ENCODE results near the gene GPR78.

GPR78 gene, protein sequence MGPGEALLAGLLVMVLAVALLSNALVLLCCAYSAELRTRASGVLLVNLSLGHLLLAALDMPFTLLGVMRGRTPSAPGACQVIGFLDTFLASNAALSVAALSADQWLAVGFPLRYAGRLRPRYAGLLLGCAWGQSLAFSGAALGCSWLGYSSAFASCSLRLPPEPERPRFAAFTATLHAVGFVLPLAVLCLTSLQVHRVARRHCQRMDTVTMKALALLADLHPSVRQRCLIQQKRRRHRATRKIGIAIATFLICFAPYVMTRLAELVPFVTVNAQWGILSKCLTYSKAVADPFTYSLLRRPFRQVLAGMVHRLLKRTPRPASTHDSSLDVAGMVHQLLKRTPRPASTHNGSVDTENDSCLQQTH

DNA sequence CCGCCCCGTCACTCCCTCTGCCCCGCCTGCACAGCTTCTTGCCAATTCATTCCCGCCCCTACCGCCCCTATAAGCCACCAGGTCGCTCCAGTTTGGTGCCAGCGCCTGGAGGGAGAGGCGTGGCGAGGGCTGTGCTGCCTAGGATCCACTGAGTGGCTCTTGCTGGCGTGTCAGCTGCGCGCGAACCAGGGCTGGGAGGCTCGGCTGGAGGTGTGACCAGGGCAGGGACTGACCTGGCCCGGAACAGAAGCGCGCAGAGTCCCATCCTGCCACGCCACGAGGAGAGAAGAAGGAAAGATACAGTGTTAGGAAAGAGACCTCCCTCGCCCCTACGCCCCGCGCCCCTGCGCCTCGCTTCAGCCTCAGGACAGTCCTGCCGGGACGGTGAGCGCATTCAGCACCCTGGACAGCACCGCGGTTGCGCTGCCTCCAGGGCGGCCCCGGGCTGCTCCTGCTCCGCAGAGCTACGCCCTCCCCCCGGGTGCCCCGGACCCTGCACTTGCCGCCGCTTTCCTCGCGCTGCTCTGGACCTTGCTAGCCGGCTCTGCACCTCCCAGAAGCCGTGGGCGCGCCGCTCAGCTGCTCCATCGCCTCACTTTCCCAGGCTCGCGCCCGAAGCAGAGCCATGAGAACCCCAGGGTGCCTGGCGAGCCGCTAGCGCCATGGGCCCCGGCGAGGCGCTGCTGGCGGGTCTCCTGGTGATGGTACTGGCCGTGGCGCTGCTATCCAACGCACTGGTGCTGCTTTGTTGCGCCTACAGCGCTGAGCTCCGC is at the start of gene GPR78:
GPR78 (plus strand) TSS at position 72 of the 773 bp plus-strand sequence; CDS start at position 663, 591 bp downstream.
- peak; percentile 48 for DNase-seq (ENCODE audit: low read depth, low spot score)

DNA sequence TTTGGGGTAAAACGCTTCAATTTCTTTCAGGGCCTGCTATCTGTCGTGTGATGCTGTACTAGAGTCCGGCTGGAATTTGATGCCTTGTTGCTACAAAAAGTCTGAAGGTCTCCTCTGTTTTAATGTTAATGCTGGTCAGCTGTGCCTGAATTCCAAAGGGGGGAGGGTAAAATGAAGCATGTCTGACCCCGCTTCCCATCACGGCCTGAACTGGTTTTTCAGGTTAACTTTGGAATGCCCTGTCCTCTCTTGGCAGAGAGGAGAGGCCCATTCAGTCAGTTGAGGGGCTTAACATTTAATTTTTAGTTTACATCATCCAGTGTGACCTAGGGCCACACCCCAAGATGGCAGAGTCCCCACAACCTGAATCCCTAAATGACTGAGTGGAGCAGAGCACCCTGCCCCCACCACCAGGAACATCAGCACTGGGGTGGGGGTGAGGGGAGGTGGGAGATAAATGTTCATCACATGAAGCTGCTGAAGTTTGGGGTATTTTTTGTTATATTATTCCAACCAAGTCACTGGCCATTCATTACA is 47.9 kb upstream of the GPR78 start:
- DNase-seq (ENCODE audit: low read depth, low spot score), result peak; percentile 20

DNA sequence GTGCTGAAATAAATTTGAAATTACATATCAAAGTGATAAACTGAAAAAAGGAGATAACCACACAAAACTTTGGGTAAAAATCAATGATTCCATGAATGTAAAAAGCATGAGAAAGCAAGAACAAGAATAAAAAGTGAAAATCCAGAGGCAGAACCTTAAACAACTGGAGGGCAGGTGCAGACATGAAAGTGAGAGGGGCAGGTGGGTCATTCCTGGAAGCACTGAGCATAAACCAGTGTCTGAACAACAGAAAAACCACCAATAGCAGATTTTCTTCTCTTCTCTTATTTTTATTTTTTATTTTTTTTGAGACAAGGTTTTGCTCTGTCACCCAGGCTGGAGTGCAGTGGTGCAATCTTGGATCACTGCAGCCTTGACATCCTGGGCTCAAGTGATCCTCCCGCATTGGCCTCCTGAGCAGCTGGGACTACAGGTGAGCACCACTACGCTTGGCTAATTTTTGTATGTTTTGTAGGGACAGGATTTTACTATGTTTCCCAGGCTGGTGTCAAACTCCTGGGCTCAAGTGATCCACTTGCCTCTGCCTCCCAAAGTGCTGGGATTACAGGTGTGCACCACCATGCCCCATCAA is 46.8 kb upstream of the GPR78 start:
- no peak for DNase-seq (ENCODE audit: low read depth, low spot score)

DNA sequence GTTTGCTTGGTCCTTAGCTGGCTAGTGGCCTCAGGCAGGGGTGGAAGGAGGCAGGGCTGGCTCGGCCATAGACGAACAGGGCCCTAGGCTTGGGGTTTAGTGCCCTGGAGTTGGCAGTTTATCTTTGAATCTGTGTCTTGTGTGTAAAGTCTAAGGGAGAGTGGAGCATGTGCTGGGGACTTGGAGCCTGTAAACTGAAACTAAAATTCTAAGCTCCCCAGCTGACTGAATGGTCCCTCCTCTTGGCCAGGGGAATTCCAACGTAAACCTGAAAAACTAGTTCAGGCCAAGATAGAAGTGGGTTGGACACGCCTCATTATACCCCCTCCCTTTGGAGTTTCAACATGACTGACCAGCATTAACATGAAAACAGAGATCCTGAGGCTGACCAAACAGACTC is 46.1 kb upstream of the GPR78 start:
- DNase-seq (ENCODE audit: low read depth, low spot score), result peak; percentile 91

DNA sequence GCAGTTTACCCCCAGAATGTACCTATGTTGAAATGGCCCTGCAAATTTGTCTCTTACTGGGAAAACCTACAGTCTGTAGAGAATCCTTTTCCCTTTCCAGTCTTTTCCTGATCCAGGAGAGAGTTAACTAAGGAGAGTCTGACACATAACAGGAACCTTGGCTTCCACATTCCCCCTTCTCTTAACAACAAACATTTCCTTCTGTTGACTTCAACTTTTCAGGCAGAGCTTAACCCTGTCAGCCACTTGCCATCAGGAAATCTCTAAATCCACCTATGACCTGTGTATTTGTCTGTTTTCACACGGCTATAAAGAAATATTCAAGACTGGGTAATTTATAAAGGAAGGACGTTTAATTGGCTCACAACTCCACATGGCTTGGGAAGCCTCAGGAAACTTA is 45.6 kb upstream of the GPR78 start:
- DNase-seq (ENCODE audit: low read depth, low spot score), result no peak

DNA sequence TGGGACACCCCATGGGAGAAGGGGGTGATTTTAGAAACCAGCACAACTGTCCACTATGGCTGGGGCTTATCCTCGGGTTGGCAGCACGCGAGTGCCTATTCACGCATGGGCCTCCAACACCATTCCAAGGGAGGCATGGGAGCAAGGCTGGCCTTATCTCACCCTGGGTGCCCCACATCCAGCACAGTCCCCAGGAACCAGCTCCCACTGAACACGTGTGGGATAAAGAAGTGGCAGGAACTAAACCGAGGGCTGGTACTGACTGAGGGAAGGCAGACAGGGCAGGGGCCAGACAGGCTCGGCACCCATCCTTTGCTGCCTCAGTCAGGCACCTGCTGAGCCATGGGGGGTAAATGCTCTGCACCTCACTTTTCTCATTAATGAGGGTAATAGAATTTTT is 43.7 kb upstream of the GPR78 start:
- DNase-seq (ENCODE audit: low read depth, low spot score), result no peak

DNA sequence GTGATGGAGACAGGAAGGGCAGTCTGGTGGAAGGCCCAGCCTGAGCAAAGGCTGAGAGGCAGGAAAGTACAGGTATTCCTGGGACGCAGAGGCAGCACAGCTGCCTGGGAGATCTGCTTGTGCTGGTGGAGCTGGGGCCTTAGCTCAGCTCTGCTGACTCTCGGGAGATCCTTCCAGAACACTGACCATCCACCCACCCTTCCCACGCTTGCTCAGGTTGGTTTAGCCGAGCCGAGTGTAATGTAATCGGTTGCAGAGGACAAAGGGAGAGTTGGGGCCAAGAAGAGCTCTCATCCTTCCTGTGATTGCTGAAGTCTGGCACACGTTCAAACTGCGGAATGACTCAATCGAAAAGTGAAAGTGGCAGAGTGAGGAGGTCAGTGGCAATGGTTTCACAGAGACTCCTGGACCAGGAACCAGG is 43.1 kb upstream of the GPR78 start:
- DNase-seq (ENCODE audit: low read depth, low spot score), result no peak

DNA sequence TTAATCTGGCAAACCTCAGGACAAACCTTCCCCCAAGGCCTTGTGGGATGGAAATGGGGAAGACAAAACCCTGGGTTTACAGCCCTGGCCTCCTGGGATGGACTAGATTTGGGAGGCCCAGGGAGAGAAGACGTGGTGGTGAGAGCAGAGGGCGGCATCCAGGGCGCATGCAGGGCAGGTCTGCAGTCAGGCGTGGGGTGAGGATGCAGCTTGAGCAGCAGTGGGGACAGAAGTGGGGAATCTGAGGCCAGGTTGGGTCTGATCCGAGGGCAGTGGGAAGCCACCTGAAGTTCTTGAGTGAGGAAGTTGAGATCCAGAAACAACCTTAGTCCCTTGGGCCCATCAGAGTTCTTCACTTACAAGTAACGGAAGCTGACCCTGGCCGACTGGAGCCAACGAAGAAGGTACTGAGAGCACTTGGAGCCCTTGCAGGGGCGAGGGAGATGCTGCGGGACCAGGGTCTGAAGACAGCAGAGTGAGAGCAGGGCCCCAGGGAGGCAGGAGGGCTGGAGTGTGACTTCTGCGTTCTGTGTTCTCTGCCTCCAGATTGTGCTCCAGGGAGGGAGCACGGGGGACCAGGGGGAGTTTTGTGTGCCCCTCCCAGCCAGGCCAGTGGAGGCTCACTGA is 42.0 kb upstream of the GPR78 start:
- DNase-seq (ENCODE audit: low read depth, low spot score), result no peak

DNA sequence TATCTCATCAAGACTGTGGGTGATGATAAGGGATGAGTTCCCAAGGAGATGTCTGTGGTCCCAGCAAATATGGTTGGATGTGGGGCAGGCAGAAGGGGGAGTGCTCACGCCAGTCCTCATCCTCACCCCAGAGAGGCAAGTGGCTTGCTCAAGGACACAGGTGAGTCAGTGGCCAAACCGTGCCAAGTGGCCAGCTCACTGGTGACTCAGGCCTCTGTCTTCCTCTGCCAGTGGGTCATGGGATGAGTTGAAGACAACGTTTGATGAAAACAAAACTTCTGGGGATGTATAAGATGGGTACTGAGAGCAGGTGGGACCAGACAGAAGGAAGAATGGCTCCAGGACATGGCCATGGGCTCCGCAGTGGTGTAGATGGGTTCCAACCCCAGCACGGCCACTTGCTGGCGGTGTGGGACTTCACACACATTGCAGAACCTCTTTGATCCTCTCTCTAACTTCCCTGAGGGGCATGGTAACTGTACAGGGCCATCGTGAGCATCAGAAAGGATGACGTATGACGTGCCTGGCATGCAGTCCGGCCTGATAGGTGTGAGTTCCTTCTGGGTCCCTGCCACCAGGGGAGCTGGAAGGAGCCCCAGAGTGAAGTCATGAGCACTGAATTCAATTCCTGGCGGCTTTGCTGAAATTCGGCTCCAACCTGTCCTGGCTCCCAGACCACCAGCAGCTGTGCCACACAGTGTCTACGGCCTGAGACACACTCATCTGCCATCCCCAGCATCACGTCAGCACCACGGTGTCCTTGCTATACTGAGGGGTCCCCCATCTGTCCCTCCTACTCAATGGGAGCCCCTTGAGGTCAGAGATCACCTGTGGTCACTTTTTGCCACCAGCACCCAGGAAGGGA is 41.3 kb upstream of the GPR78 start:
- DNase-seq (ENCODE audit: low read depth, low spot score), result no peak

DNA sequence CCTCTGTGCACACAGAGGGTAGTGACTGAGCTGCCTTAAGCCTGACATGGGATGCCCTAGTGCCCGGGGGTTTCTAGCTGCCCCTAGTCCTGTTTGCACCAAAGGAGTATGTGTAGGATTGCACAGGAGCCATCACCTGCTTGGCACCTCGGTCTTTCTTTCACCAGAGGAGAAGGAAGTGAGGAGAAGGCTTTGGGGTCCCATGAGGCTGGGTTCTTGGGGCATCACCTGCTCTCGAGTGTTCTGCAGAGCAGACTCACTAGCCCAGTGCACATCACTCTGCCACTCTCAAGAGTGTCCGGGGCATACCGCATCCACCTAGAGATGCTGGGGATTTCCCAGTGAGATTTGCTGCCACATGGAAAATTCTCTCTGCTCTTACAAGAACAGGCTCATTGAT is 40.5 kb upstream of the GPR78 start:
- no peak for DNase-seq (ENCODE audit: low read depth, low spot score)

DNA sequence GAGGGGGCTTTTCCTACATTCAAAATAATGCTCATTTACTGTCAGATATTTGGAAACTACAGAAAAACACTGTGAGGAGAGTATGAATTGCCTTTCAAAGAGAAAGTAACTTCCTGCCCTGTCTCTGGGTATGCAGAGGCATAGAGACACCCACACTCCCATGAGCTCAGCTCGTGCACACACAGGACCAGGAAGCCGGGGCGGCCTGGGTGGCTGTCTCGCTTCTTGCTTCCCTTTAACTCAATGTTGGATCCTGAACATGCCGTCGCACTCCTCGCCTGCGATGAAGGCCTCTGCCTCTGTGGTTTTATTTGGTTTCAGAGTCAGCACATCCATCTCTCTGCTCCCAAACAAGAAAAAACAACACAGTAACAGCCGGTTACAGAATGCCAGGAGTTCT is 40.1 kb upstream of the GPR78 start:
- DNase-seq (ENCODE audit: low read depth, low spot score), result no peak

DNA sequence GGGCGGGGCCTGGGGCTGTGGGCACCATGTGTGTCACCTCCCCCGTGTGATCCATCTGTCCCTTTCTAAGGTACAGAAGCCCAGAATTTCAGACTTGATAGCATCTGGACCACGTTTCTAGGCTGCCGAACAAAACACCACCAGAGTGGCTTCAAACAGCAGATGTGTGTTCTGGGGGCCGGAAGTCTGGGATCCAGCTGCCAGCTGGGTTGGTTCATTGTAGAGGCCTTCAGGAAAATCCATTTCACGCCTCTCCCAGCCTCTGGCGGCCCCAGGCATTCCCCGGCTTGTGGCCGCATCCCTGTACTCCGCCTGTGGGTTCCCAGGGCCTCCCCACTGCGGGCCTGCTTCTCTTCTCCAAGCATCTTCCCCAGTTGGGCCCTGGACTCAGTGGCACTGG is 39.6 kb upstream of the GPR78 start:
- DNase-seq (ENCODE audit: low read depth, low spot score), result no peak

DNA sequence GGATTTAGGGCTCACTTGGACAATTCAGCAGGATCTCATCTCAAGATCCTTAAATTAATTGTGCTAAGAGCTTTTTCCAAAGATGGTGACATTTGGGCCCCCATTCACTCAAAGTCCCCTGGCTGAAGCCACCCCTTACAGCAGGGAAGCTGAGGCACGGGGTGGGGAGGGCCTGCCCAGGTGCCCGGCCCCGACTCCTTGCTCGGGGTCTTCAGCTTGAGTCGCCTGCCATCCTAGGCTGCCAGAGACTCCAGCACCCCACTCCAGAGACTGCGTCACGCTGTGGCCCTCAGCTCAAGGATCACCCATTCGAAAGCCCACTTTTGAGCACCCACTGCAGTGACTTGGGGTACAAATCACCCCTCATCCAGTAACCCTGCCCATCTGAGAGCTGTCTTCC is 39.2 kb upstream of the GPR78 start:
- no peak for DNase-seq (ENCODE audit: low read depth, low spot score)

DNA sequence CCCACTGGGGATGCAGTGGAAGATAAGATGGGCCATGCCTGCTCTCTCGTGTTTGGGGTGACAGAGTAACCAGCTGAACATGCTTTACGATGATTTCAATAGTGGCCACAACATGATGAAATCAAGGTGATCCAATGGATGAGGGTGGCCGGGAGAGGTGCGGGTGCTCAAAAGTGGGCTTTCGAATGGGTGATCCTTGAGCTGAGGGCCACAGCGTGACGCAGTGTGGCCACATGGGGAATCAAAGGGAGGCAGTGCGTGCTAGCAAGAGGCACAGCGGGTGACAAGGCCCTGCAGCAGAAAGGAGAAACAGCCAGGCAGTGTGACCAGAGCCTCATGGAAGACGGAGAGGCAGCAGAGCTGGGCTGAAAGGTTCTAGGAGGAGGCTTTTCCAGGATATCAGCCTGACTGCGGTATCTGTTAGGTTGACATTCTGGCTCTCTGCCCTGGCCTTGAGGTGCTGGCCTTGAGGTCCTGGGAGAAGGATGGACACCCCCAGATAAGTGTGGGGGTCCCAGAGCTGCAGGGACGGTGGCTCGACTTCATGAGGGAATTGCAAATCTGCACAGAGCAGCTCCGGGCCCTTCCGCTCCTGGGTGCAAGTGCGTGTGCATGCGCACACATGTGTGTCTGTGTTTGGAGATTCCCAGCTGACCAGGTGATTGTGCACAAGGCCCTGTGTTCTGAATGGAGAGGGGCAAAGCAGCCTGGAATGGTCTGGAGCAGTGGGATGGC is 38.0 kb upstream of the GPR78 start:
- DNase-seq (ENCODE audit: low read depth, low spot score), result no peak

DNA sequence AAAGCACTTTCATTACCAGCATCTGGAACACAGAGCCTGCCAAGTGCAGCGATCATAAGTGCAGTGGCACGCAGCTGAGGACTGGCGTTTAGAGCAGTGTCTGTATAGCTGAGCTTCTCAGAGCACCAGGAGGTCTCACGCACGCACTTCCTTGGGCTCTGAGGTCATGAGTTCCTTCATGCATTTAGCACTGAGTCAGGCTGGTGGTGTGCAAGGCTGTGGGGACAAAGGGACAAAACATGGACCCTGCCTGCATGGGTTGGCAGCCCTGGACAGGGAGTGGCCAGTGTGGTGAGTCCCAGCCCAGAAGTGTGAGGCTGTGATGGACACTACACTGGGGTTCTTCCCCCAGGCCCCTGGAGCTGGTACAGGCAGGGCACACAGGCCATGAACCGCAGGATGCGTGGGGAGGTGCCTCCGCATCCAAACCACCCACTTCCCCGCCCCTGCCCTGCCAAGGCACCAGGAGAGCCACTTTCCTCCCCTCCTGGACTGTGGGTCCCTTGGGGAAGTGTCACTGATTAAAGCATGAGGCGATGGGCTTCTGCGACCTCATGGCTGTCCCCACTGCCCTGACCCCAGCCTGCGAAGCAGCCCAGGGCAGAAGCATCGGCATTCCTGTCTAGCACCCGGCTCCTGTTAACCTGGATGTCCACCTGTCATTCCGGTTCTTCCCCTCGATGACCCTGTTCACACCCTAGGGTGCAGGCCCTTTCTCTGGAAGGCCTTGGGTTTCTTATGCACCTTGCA is 37.2 kb upstream of the GPR78 start:
- no peak for DNase-seq (ENCODE audit: low read depth, low spot score)

DNA sequence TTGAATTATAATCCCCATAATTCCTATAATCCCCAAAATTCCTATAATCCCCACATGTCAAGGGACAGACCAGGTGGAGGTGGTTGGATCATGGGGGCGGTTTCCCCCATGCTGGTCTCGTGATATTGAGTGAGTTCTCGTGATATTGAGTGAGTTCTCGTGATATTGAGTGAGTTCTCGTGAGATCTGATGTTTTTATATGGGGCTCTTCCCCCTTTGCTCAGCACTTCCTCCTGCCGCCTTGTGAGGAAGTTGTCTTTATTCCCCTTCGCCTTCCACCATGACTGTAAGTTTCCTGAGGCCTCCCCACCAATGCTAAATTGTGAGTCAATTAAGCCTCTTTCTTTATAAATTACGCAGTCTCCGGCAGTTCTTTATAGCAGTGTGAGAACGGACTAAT is 36.6 kb upstream of the GPR78 start:
- no peak for DNase-seq (ENCODE audit: low read depth, low spot score)

DNA sequence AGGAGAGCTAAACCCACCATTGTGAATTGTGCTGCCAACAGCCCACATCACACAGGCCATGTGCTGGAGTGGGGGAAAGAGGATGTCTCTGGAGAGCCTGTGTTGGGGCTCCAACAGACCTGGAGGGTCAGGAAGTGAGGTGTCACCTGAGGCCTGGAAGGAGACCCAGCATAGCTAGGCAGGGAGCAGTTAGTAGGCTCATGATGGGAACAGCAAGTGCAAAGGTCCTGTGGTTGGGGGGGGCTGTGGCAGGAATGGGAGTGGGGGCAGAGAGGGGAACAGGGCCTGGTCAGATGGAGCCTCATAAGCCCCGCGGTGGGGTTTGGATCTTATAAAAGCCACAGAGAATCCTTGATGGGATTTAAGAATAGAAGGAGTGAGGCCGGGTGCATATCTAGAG is 35.9 kb upstream of the GPR78 start:
- no peak for DNase-seq (ENCODE audit: low read depth, low spot score)

DNA sequence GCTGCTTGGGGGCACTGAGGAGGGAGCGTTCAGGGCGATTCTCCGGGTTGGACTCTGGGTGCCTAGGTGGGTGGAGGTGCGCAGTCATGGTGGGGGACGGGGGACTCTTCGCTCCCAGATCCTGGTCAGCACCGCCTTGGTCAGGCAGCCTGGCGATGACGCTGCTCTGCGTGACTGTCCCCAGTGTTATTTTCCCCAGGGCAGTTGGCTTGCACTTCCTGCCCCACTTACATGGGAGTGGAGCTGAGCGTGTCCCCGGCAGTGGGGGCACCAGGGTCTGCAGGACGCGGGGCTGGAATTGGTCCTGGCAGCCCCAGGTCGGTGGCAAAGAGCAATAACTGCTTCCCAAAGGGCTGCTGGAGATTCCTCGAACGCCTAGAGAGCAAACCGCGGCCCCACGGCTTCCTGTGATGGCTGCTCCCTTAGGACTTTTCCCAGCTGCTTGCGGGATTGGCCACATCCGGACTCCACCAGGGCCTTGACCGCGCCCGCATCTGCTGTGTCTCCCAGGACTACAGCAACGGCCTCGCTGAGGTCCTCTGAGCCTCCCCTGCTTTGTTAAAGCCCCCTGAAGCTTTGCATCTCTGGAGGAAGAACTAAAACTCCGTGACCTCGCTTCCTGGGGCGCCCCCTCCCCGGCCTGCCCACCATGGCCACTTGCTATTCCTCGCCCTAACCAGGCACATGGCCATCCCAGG is 35.3 kb upstream of the GPR78 start:
- no peak for DNase-seq (ENCODE audit: low read depth, low spot score)

DNA sequence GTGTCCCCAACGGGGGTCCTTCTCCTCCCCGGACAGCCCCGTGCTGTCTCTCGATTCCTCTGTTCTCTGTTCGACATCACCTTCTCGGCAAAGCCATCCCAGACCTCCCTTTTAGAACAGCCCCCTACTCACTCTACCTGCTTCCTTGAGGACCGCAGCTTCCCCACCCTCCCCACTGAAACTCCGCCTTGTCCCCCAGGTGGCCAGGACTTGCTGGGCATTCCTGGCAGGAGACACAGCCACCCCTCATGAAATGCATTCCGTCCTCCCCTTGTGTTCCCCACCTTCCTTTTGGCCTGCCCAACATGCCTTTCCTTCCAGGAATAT is 34.8 kb upstream of the GPR78 start:
- DNase-seq (ENCODE audit: low read depth, low spot score), result no peak

Data from iPS DF 19.7 (cell line).